ENCODE data around the gene QARS1.

- TF ChIP-seq SUZ12 (IDR thresholded peaks at IDR 0.05; ENCODE audit: extremely low read depth, insufficient read depth, insufficient read length) (no peak), YY1 (IDR thresholded peaks at IDR 0.05; ENCODE audit: insufficient read depth, insufficient read length) (no peak)
Observed at GRCh38 chr3:49098429-49098828, 6.1 kb downstream of the QARS1 start.
